ENCODE data around the gene PCK2.

The PCK2 gene

GRCh38 chr14:24146978-24147760 is 53.1 kb downstream of the PCK2 start, which contains the start of gene RNF31 (continued):
- TF ChIP-seq REST (tag by site-specific recombination; IDR thresholded peaks at IDR 0.05), result no peak; the same call in 1 of the 2 replicates
- 0 out of 2 replicates have a peak, but pooled peaks have one; percentile 32 for TF ChIP-seq WT1 (tag by site-specific recombination; IDR thresholded peaks at IDR 0.05)
- TF ChIP-seq ZBTB44 (tag by site-specific recombination; IDR thresholded peaks at IDR 0.05), result no peak
- TF ChIP-seq MZF1 (tag by site-specific recombination; IDR thresholded peaks at IDR 0.05; ENCODE audit: borderline replicate concordance), result no peak
- TF ChIP-seq ZBTB7A (tag by site-specific recombination; IDR thresholded peaks at IDR 0.05; ENCODE audit: low read depth), result peak; percentile 81
- no peak for TF ChIP-seq ZNF350 (tag by site-specific recombination; IDR thresholded peaks at IDR 0.05)
- TF ChIP-seq SP2 (tag by site-specific recombination; IDR thresholded peaks at IDR 0.05), result peak; percentile 86
- peak; percentile 28 for TF ChIP-seq ZBTB26 (tag by site-specific recombination; optimal IDR thresholded peaks at IDR 0.05)
- TF ChIP-seq ZNF555 (tag by site-specific recombination; conservative IDR thresholded peaks at IDR 0.05), result no peak
- TF ChIP-seq ZNF23 (tag by site-specific recombination; IDR thresholded peaks at IDR 0.05; ENCODE audit: borderline replicate concordance), result no peak
- no peak for TF ChIP-seq ZNF302 (tag by site-specific recombination; IDR thresholded peaks at IDR 0.05; ENCODE audit: low read depth)
- TF ChIP-seq ZNF148 (tag by site-specific recombination; IDR thresholded peaks at IDR 0.05; ENCODE audit: borderline replicate concordance), result no peak
- no peak for TF ChIP-seq ZNF394 (tag by site-specific recombination; IDR thresholded peaks at IDR 0.05; ENCODE audit: borderline replicate concordance)
- TF ChIP-seq MEIS1 (CRISPR knock-in tag; IDR thresholded peaks at IDR 0.05; ENCODE audit: borderline replicate concordance), result no peak
- TF ChIP-seq BCL11B (tag by site-specific recombination; IDR thresholded peaks at IDR 0.05; ENCODE audit: low read depth), result no peak
- peak; percentile 66 for TF ChIP-seq ZBTB20 (tag by site-specific recombination; IDR thresholded peaks at IDR 0.05)
- TF ChIP-seq ZBTB49 (tag by site-specific recombination; IDR thresholded peaks at IDR 0.05; ENCODE audit: low read depth), result no peak
- TF ChIP-seq ZNF280D (tag by site-specific recombination; IDR thresholded peaks at IDR 0.05), result no peak
- no peak for TF ChIP-seq ATF2 (tag by site-specific recombination; IDR thresholded peaks at IDR 0.05; ENCODE audit: low read depth)
- TF ChIP-seq ZNF266 (tag by site-specific recombination; IDR thresholded peaks at IDR 0.05; ENCODE audit: low read depth), result no peak
- no peak for TF ChIP-seq OVOL3 (tag by site-specific recombination; IDR thresholded peaks at IDR 0.05)
- 0 out of 2 replicates have a peak, but pooled peaks have one; percentile 54 for TF ChIP-seq ZSCAN30 (tag by site-specific recombination; IDR thresholded peaks at IDR 0.05)

Data from HEK293 (cell line).